BE2C (cell line): ENCODE results near the gene KANSL1.

ENCODE experiments used
- DNase-seq: peaks from one replicate; pipeline ENCODE4 v3.0.0-alpha.2; 2020
- H3K27me3 ChIP-seq: fragments of 250-450 bp; sonication (Bioruptor Pico); 2 replicates; pipeline ENCODE4 v1.5.1; 2020; ENCODE audit warnings: mild to moderate bottlenecking
- H3K36me3 ChIP-seq: fragments of 250-450 bp; sonication (Bioruptor Pico); 2 replicates; pipeline ENCODE4 v1.5.1; 2020; ENCODE audit warnings: mild to moderate bottlenecking
- H3K4me1 ChIP-seq: fragments of 250-450 bp; sonication (Bioruptor Pico); 2 replicates; pipeline ENCODE4 v1.5.1; 2020
- H3K4me3 ChIP-seq: 2 replicates; pipeline ENCODE4 v1.5.1; 2011; ENCODE audit warnings: low read depth, low read length
- H3K9me3 ChIP-seq: fragments of 250-450 bp; sonication (Bioruptor Pico); 2 replicates; pipeline ENCODE4 v1.5.1; 2020
- TF ChIP-seq, protein P1 (sequence below): IDR thresholded peaks from 2 replicates; pipeline ENCODE4 v1.5.1; 2012; ENCODE audit warnings: mild to moderate bottlenecking, low read depth, low read length

The KANSL1 gene

DNA sequence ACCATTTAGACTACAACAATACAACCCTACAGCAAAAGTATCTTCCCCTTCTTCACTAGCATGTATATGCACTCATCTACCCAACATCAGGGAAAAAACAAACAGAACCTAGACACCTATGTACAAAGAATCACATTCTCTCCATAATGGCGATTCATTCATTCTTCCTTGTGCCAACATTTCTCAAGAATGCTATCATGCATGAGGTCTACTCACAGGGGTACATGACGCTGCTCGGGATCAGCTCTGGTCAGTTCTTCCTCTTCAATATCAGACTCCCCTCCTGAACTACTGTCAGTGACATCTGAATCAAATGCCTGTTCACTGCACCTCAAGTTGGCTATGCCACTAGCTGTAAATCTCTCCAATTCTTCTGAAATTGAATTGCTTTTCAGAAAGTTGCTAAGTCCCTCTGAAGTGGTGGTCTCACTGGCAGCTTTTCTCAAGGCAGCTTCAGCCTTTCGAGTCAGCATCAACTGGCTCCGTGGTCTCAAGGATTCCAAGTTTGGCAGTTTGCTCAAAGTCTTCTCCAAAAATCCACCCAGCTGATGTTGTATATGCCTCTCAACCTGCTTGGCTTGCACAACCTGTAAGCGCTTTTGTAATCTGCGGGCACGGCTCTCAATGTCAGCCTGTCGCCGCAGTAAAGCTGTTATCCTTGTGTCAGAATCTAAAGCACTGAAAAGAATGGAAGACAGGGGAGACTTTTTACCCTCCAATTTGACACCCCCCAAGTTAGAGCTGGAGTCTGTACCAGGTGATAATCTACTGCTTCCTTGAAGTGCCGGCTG is 22.4 kb downstream of the KANSL1 start:
- Histone ChIP-seq H3K27me3 (no peaks in the 10 kb centered on the region), H3K9me3 (no peaks in the 10 kb centered on the region), H3K4me3 (no peak overlapping the region), H3K4me1 (no peaks in the 10 kb centered on the region), H3K36me3 (peaks cover 55% of the 10 kb centered on the region)
- TF ChIP-seq, protein P1, sequence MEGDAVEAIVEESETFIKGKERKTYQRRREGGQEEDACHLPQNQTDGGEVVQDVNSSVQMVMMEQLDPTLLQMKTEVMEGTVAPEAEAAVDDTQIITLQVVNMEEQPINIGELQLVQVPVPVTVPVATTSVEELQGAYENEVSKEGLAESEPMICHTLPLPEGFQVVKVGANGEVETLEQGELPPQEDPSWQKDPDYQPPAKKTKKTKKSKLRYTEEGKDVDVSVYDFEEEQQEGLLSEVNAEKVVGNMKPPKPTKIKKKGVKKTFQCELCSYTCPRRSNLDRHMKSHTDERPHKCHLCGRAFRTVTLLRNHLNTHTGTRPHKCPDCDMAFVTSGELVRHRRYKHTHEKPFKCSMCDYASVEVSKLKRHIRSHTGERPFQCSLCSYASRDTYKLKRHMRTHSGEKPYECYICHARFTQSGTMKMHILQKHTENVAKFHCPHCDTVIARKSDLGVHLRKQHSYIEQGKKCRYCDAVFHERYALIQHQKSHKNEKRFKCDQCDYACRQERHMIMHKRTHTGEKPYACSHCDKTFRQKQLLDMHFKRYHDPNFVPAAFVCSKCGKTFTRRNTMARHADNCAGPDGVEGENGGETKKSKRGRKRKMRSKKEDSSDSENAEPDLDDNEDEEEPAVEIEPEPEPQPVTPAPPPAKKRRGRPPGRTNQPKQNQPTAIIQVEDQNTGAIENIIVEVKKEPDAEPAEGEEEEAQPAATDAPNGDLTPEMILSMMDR = no peak
- DNase-seq = no peak

DNA sequence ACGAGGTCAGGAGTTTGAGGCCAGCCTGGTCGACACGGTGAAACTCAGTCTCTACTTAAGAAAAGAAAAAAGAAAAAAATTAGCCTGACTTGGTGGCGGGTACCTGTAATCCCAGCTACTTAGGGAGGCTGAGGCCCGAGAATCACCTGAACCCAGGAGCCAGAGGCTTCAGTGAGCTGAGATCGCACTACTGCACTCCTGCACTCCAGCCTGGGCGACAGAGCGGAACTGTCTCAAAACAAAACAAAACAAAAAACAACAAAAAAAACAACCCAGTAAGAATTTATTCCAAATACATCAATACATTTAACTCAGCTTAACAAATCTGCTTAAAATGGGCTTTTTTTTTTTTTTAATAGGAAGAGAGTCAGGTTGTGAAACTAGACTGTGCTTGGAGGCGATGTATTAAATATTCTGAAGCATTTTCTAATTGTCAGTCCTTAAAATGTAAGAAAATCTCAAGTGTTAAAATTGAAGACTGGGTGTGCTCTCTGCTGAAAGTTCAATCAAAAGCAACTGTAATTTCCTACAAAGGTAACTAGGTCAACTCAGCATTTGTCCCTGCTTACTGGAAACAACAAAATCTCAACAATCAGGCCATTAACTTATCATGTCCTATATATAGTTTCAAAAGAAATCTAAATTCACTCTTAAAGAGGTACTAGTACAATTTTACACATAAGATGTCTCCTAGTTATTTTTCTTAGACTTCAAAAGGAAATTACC is 23.2 kb downstream of the KANSL1 start:
- H3K27me3 ChIP-seq = no peaks in the 10 kb centered on the region
- H3K9me3 ChIP-seq = no peaks in the 10 kb centered on the region
- no peak for DNase-seq
- H3K36me3 ChIP-seq = peaks cover 55% of the 10 kb centered on the region
- H3K4me3 ChIP-seq = no peak overlapping the region
- no peaks in the 10 kb centered on the region for H3K4me1 ChIP-seq
- TF ChIP-seq, protein P1 = no peak

DNA sequence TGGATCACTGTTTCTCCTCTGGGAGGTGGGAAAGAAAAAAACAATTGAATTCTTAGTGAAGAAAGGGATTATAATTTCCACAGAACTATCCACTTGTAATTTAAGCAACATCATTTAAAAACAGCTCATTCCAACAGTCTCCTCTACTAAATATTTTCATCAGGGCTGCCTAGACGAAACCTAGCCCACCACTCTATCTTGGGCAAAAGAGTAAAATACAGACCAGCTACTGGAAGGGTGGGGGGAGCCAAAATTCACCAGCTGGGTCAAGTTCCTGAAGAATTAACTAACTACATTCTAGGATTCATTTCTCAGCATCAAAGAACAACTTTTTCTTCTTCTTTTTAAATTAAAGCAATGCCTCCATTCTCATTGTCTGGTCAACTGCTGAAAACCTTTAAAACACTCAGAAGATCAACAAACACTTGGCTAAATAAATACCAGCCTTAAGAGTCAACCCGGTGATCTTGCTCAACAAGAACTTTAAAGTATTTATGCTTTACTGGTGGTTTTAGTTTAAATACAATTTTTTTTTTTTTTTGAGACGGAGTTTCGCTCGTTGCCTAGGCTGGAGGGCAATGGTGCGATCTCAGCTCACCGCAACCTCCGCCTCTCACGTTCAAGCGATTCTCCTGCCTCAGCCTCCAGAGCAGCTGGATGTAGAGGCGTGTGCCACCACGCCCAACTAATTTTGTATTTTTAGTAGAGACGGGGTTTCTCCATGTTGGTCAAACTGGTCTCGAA is 25.2 kb downstream of the KANSL1 start:
- H3K27me3 ChIP-seq = no peaks in the 10 kb centered on the region
- no peaks in the 10 kb centered on the region; the same call in 1 of the 2 replicates for H3K4me1 ChIP-seq
- peaks cover 61% of the 10 kb centered on the region for H3K36me3 ChIP-seq
- no peak overlapping the region for H3K4me3 ChIP-seq
- TF ChIP-seq, protein P1 = no peak
- DNase-seq = no peak
- H3K9me3 ChIP-seq = no peaks in the 10 kb centered on the region

DNA sequence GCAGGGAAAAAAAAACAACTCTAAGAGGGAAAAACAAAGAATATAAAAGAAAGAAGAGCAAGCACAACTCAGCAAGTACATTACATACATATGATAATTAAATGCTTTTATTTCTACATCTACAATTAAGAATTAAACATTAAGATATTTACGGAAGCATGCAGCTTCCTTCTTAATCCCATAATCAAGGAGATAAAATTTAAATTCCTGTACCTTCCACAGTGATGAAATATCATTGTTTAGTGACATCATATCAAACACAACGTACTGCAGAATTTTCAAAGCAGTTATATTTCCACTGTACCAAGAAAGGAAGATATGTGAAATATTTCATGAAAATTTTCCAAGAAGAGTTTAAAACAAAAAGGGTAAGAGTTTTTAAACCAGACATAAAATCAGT is 26.0 kb downstream of the KANSL1 start:
- TF ChIP-seq, protein P1 = no peak
- Histone ChIP-seq H3K4me1 (no peaks in the 10 kb centered on the region; the same call in 1 of the 2 replicates), H3K4me3 (no peak overlapping the region), H3K9me3 (no peaks in the 10 kb centered on the region), H3K27me3 (no peaks in the 10 kb centered on the region), H3K36me3 (peaks cover 59% of the 10 kb centered on the region)
- no peak for DNase-seq

DNA sequence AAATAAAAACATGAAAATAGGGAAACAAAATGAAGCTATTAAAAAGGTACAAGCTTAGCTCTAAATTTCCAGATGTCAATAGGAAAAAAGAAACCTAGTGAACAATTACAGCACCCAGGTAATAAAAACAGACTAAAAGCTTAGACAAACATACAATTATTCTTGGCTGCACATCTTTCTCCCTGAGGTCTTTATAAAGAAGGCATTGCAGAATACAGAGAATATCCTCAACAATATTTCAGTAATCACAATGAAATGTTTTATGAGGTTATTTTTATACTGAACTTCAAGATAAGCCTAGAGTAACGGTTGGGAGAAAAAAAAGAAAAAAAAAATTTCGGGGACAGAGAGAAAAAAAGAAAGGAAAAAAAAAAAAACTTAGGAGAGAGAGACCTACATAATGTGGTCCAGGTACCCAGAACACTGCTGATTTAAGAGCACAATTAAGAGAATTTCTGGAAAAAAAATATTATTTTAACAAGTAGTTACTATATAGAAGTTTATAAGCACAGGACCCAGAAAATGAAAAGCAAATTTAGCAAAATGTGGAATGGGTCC is 26.5 kb downstream of the KANSL1 start:
- Histone ChIP-seq H3K27me3 (no peaks in the 10 kb centered on the region), H3K4me1 (no peaks in the 10 kb centered on the region; the same call in 1 of the 2 replicates), H3K4me3 (no peak overlapping the region), H3K36me3 (peaks cover 54% of the 10 kb centered on the region), H3K9me3 (no peaks in the 10 kb centered on the region)
- TF ChIP-seq, protein P1 = no peak
- no peak for DNase-seq
